ENCODE results near the gene SEC14L3. TPM values are rescaled to one million over a fixed set of nuclear protein-coding genes. Genes with fewer than 3 reads are reported as not detected.

SEC14L3 gene
- total and polyA plus RNA-seq, 2 of the 13 experiments (the other 11 are each of a cell fraction or from before 2014, with no cell fraction given), result not detected

- TF ChIP-seq ZFP82 (CRISPR knock-in tag; IDR thresholded peaks at IDR 0.05; ENCODE audit: borderline replicate concordance) (no peak), DMTF1 (CRISPR knock-in tag; IDR thresholded peaks at IDR 0.05) (no peak), ETV5 (CRISPR knock-in tag; IDR thresholded peaks at IDR 0.05; ENCODE audit: borderline replicate concordance) (no peak; the same call in 1 of the 2 replicates), ZNF580 (CRISPR knock-in tag; IDR thresholded peaks at IDR 0.05; ENCODE audit: borderline replicate concordance, low read depth) (peak; percentile 59; the same call in 1 of the 2 replicates), FOXJ3 (CRISPR knock-in tag; IDR thresholded peaks at IDR 0.05; ENCODE audit: borderline replicate concordance) (no peak; the same call in 1 of the 2 replicates), ZFP91 (CRISPR knock-in tag; IDR thresholded peaks at IDR 0.05; ENCODE audit: borderline replicate concordance) (peak; percentile 91), ZNF12 (CRISPR knock-in tag; IDR thresholded peaks at IDR 0.05) (no peak; the same call in 1 of the 2 replicates), ZNF512 (CRISPR knock-in tag; IDR thresholded peaks at IDR 0.05) (no peak), ZNF530 (CRISPR knock-in tag; IDR thresholded peaks at IDR 0.05; ENCODE audit: low read depth) (no peak), RAD21 (CRISPR knock-in tag; IDR thresholded peaks at IDR 0.05) (no peak), ZNF766 (CRISPR knock-in tag; IDR thresholded peaks at IDR 0.05; ENCODE audit: borderline replicate concordance) (no peak), TCF7L2 (IDR thresholded peaks at IDR 0.05; ENCODE audit: low read depth, low read length) (no peak), KAT7 (CRISPR knock-in tag; IDR thresholded peaks at IDR 0.05; ENCODE audit: borderline replicate concordance) (no peak; the same call in 1 of the 2 replicates), ZNF256 (CRISPR knock-in tag; conservative IDR thresholded peaks at IDR 0.05) (no peak), ZNF646 (CRISPR knock-in tag; IDR thresholded peaks at IDR 0.05) (no peak), SAP130 (CRISPR knock-in tag; IDR thresholded peaks at IDR 0.05; ENCODE audit: low read depth) (peak; percentile 95)
Measured at GRCh38 chr22:30423959-30424533, 47.8 kb downstream of the SEC14L3 start (continued).

All from HepG2 (cell line).